ENCODE results near the gene JMJD4.

DNA sequence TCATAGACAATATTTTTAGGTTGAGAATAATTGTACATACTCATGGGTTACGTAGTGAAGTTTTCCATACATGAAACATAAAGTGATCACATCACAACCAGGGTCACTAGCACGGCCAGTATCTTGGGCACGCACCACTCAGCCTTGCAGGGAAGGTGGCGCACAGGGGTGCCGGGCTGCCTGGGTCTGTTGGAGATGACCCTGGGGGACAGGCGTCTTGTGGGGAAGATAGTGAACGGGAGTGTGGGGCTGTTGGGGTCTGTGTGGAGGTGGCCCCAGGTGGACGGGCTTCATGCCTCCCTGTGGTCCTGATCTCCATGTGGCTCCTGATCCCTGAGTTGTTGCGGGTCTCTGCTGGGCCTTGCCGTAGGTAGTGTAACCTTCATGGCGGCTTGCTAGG is 42.1 kb upstream of the JMJD4 start:
- TF ChIP-seq DDX20 (tag; IDR thresholded peaks at IDR 0.05; ENCODE audit: low read depth) (no peak), MYC (IDR thresholded peaks at IDR 0.05; ENCODE audit: low read depth, low read length) (no peak), MYC (CRISPR knock-in tag; IDR thresholded peaks at IDR 0.05; ENCODE audit: borderline replicate concordance, low read depth) (no peak), BRF2 (IDR thresholded peaks at IDR 0.05; ENCODE audit: borderline replicate concordance, insufficient read depth, insufficient read length) (no peak), NR2C1 (IDR thresholded peaks at IDR 0.05) (no peak), NR2C1 (tag; IDR thresholded peaks at IDR 0.05) (no peak), KDM1A (IDR thresholded peaks at IDR 0.05) (no peak), IRF9 (tag; IDR thresholded peaks at IDR 0.05) (no peak), THRAP3 (IDR thresholded peaks at IDR 0.05; ENCODE audit: borderline replicate concordance) (no peak), CAMTA2 (CRISPR knock-in tag; conservative IDR thresholded peaks at IDR 0.05) (no peak), RNF2 (IDR thresholded peaks at IDR 0.05) (no peak), CEBPB (tag; IDR thresholded peaks at IDR 0.05) (no peak)
